DMS153 (cell line): Measurements from ENCODE around the gene CHIC2.
"Not testable (repeated sequence)": the region's sequence is repeated elsewhere in the genome, so short reads cannot be mapped to it uniquely, and the experiment has no call there.

Experiments
- DNase-seq: peaks from one replicate; lab custom pipeline; 2025; lab: John Stamatoyannopoulos, UW

Gene CHIC2

GRCh38 chr4:54061067-54061466 is 3.3 kb downstream of the CHIC2 start:
- no peak for DNase-seq

GRCh38 chr4:54060116-54060515 is 4.3 kb downstream of the CHIC2 start:
- no peak for DNase-seq

GRCh38 chr4:54058171-54058570 is 6.2 kb downstream of the CHIC2 start:
- DNase-seq: no peak

- DNase-seq: no peak
These were observed 8.0 kb downstream of the CHIC2 start for GRCh38 chr4:54056360-54056759.

- DNase-seq: no peak
These were observed 8.9 kb downstream of the CHIC2 start for GRCh38 chr4:54055494-54055893.

- no peak for DNase-seq
These were observed 9.9 kb downstream of the CHIC2 start for GRCh38 chr4:54054501-54054900.

- not testable (repeated sequence) for DNase-seq
These were observed 11.1 kb downstream of the CHIC2 start for GRCh38 chr4:54053322-54053721.

GRCh38 chr4:54050214-54050904 is 14.0 kb downstream of the CHIC2 start:
- no peak for DNase-seq

GRCh38 chr4:54043630-54044029 is 20.8 kb downstream of the CHIC2 start:
- not testable (repeated sequence) for DNase-seq

- DNase-seq: no peak
These were observed 22.5 kb downstream of the CHIC2 start for GRCh38 chr4:54041933-54042332.

- DNase-seq: no peak
These were observed 23.3 kb downstream of the CHIC2 start for GRCh38 chr4:54041100-54041499.

GRCh38 chr4:54038056-54038455 is 26.3 kb downstream of the CHIC2 start:
- no peak for DNase-seq

GRCh38 chr4:54036184-54036583 is 28.2 kb downstream of the CHIC2 start:
- DNase-seq: no peak

GRCh38 chr4:54032558-54033135 is 31.8 kb downstream of the CHIC2 start:
- DNase-seq: no peak

GRCh38 chr4:54027311-54027710 is 37.1 kb downstream of the CHIC2 start:
- DNase-seq: no peak

- DNase-seq: no peak
These were observed 38.8 kb downstream of the CHIC2 start for GRCh38 chr4:54025582-54025981.

GRCh38 chr4:54023019-54023418 is 41.4 kb downstream of the CHIC2 start:
- not testable (repeated sequence) for DNase-seq

GRCh38 chr4:54017974-54018373 is 46.4 kb downstream of the CHIC2 start:
- DNase-seq: no peak

- DNase-seq: no peak
These were observed 47.1 kb downstream of the CHIC2 start for GRCh38 chr4:54017308-54017707.

GRCh38 chr4:54016504-54016903 is 47.9 kb downstream of the CHIC2 start:
- peak; percentile 12 for DNase-seq

GRCh38 chr4:54015423-54016030 is 48.9 kb downstream of the CHIC2 start:
- DNase-seq: no peak

GRCh38 chr4:54014666-54015160 is 49.7 kb downstream of the CHIC2 start:
- no peak for DNase-seq

- no peak for DNase-seq
These were observed 53.2 kb downstream of the CHIC2 start for GRCh38 chr4:54011201-54011600.
